ENCODE results near the gene OSGIN1. TPM values are rescaled to one million over a fixed set of nuclear protein-coding genes. Genes with fewer than 3 reads are reported as not detected.
A peak's percentile ranks its signal among the peaks of the same experiment; 100 is the strongest.

OSGIN1 gene
- total RNA-seq, 2 donors from 2014 or later, result 4.4 to 9.4 TPM

DNA sequence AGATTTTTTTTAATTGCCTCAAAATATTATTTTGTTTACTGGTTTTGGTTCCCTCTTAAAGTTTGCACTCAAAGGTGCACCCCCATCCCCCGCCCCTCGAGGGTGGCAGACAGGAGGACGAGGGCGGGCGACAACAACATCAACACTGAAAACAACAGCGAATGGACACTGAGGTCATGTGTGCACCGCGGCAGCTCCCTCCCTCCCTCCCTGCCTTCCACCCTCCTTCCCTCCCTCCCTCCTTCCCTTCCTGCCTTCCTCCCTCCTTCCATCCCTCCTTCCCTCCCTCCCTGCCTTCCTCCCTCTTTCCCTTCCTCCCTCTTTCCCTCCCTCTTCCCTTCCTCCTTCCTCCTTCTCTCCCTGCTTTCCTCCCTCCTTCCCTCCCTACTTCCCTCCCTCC, 1.5 kb upstream of the OSGIN1 start:
- WGBS, result 36% methylated on average over 8 of the region's 8 CpGs
- Histone ChIP-seq H3K27ac (no peak overlapping the region), H3K4me1 (replicated peaks) (peaks cover 7% of the 10 kb centered on the region), H3K9me3 (no peaks in the 10 kb centered on the region), H3K27me3 (replicated peaks; ENCODE audit: insufficient read depth) (no peaks in the 10 kb centered on the region), H3K4me3 (no peak overlapping the region), H3K36me3 (no peaks in the 10 kb centered on the region)
- TF ChIP-seq POLR2AphosphoS5 (IDR thresholded peaks at IDR 0.05) (no peak), POLR2A (IDR thresholded peaks at IDR 0.05) (no peak)
- TF ChIP-seq, protein P1, sequence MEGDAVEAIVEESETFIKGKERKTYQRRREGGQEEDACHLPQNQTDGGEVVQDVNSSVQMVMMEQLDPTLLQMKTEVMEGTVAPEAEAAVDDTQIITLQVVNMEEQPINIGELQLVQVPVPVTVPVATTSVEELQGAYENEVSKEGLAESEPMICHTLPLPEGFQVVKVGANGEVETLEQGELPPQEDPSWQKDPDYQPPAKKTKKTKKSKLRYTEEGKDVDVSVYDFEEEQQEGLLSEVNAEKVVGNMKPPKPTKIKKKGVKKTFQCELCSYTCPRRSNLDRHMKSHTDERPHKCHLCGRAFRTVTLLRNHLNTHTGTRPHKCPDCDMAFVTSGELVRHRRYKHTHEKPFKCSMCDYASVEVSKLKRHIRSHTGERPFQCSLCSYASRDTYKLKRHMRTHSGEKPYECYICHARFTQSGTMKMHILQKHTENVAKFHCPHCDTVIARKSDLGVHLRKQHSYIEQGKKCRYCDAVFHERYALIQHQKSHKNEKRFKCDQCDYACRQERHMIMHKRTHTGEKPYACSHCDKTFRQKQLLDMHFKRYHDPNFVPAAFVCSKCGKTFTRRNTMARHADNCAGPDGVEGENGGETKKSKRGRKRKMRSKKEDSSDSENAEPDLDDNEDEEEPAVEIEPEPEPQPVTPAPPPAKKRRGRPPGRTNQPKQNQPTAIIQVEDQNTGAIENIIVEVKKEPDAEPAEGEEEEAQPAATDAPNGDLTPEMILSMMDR (IDR thresholded peaks at IDR 0.05), result no peak
- intact Hi-C loops (cut with DNase I), result loop anchor here (10.0 kb wide), 1 partner anchor 333 kb away; no protein-coding TSS in a partner anchor
- DNase-seq (ENCODE audit: low spot score), result no peak

DNA sequence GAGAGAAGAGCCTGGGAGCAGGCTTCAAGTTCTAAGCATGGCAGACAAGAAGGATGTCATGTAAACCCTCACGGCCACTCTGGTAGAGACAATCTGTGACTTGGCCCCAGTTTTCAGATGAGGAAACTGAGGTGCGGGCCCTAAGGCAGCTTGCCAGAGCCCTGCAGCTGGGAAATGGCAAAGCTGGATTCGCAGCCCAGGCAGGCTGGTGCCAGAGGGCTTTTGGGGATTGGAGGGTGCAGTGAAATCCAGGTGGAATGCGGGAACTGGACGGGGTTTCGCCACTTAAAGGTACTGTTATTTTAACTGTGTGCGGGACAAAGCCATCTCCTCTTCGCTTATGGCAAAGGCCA, 477 bp upstream of the OSGIN1 start:
- WGBS, result 5% methylated on average over 8 of the region's 8 CpGs
- Histone ChIP-seq H3K4me1 (replicated peaks) (peaks cover 4% of the 10 kb centered on the region), H3K9me3 (no peaks in the 10 kb centered on the region), H3K27me3 (replicated peaks; ENCODE audit: insufficient read depth) (no peaks in the 10 kb centered on the region), H3K27ac (peak overlapping the region; percentile 92), H3K36me3 (no peaks in the 10 kb centered on the region), H3K4me3 (peak overlapping the region in 1 of 2 donors; percentile 52)
- TF ChIP-seq POLR2AphosphoS5 (IDR thresholded peaks at IDR 0.05) (no peak), POLR2A (IDR thresholded peaks at IDR 0.05) (no peak)
- TF ChIP-seq, protein P1 (IDR thresholded peaks at IDR 0.05), result no peak
- peak; percentile 21 for DNase-seq (ENCODE audit: low spot score)
- intact Hi-C loops (cut with DNase I), result loop anchor here (10.0 kb wide), 1 partner anchor 332 kb away; no protein-coding TSS in a partner anchor

DNA sequence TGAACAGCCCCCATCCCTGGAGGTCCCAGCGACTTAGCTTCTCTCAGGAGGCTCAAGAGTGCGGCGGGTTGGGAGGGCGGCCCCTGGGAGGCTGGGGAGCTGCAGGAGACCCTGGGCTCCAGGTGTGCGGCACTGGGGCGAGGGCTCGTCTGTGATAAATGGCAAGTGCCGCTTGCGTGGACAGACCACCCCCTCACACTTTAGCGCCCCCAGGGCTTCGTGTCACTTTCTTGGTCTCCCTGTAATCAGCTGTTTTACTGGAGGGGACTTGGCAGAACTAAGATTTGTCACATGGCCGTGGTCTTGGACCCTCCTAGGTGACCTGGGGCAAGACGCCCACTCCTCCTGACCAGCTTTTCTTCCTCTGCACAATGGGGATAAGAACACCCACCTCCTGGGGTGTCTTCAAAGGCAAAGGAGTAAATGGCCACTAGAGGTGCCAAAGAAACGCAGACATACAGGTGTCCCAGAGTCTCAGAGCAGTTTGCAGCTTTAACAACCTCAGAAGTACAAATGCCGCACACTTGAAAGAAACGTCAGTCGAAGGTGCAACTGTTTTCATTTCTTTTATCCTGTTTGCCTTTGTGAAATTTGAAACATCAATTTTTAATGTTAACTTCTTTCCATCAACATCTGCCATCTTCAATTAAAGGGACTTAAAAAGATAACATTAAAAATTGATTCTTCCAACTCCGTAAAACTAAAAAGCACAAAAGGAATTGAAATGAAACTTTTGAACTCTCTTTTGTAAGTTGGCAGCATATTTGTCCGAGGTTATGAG, 946 bp downstream of the OSGIN1 start:
- peak; percentile 49 for DNase-seq (ENCODE audit: low spot score)
- 5% methylated on average over 15 of the region's 19 CpGs for WGBS
- Histone ChIP-seq H3K4me1 (replicated peaks) (peaks cover 4% of the 10 kb centered on the region), H3K4me3 (peak overlapping the region; percentile 41 to 52), H3K9me3 (no peaks in the 10 kb centered on the region), H3K27ac (peak overlapping the region; percentile 92), H3K27me3 (replicated peaks; ENCODE audit: insufficient read depth) (no peaks in the 10 kb centered on the region), H3K36me3 (no peaks in the 10 kb centered on the region)
- TF ChIP-seq POLR2A (IDR thresholded peaks at IDR 0.05), result no peak
- TF ChIP-seq POLR2AphosphoS5 (IDR thresholded peaks at IDR 0.05), result no peak
- TF ChIP-seq, protein P1 (IDR thresholded peaks at IDR 0.05), result peak in 2 of 4 experiments; percentile 48 to 52
- intact Hi-C loops (cut with DNase I), result loop anchor here (10.0 kb wide), 1 partner anchor 331 kb away; no protein-coding TSS in a partner anchor

DNA sequence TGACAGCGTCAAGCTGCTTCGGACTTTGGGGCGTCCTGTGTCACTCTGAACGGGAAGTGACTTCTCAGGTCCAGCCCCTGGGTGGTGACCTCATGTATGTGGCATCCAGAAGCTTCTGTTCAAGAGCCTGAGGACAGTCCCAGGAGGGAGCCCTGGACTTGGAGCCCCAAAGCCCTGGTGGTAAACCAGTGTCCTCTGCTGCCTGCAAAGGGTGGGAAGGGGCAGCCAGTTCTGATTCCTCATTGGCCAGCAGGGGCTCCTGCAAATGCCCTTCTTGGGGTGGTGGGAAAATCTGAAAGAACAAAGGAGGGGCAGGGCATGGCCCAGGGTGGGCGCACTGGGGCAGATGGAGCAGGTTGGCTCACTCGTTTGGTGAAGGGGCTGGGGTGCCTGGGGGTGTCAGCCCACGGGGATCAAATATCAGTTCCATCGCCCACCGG, 1.6 kb downstream of the OSGIN1 start:
- Histone ChIP-seq H3K9me3 (no peaks in the 10 kb centered on the region), H3K36me3 (no peaks in the 10 kb centered on the region), H3K27me3 (replicated peaks; ENCODE audit: insufficient read depth) (no peaks in the 10 kb centered on the region), H3K27ac (no peak overlapping the region), H3K4me1 (replicated peaks) (peaks cover 4% of the 10 kb centered on the region), H3K4me3 (no peak overlapping the region)
- TF ChIP-seq POLR2AphosphoS5 (IDR thresholded peaks at IDR 0.05) (peak; percentile 8), POLR2A (IDR thresholded peaks at IDR 0.05) (peak; percentile 21)
- TF ChIP-seq, protein P1 (IDR thresholded peaks at IDR 0.05), result no peak
- WGBS, result 48% methylated on average over 9 of the region's 9 CpGs
- intact Hi-C loops (cut with DNase I), result loop anchor here (10.0 kb wide), 1 partner anchor 330 kb away; no protein-coding TSS in a partner anchor
- DNase-seq (ENCODE audit: low spot score), result no peak

Data from prostate gland (tissue), 2 donors.